LoVo (cell line): ENCODE measurements around the gene CHP2.
"Not testable (repeated sequence)": the region's sequence is repeated elsewhere in the genome, so short reads cannot be mapped to it uniquely, and the experiment has no call there.

Source experiments
- DNase-seq: peaks from one replicate; pipeline ENCODE4 v3.0.0-alpha.2; 2016; ENCODE audit warnings: low spot score

CHP2 gene

DNA sequence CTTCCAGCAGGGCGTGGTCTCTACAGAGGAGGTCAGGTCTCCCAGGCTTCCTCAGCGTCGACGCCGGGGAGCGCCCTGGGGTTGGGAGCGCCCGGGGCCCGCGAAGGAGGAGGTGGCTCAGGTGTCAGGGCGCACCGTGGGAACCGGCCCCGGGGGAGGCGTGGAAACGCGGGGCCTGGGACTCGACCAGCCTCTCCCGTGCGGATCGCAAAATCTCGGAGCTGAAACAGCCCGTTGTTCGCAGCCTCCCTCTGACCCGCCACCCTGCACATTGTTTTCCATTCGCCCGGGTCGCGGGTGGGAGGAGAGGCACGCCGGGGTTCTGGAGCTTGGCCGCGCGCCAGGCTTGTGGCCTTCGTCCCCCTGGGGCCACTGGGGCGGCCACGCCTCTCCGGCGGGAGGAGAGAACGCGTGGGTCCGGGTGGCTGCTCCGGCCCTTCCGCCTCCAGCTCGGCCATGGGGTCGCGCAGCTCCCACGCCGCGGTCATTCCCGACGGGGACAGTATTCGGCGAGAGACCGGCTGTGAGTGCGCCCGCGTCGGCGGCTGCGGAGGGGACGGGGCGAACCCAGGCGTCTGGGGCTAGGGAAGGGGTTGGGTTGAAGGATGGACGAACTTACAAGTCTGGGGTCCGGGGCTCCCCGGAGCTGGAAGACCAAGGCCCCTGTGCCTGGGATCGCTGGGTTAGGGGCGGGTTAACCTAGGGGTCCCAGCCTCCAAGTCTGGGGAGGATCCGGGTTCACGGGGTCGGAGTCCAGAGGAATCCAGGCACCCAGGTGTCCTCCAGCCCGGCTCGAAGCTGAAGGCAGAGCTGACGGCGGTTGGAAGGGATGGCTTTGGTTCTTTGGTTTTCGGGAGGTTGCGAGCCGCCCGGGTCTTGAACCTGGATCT lies at the start of gene CHP2:
CHP2 (plus strand) TSS at position 433 of the 890 bp plus-strand sequence; CDS start at position 457, 24 bp downstream.
- no peak for DNase-seq

GRCh38 chr16:23705517-23705902 lies 49.3 kb upstream of the CHP2 start:
- DNase-seq, result no peak

DNA sequence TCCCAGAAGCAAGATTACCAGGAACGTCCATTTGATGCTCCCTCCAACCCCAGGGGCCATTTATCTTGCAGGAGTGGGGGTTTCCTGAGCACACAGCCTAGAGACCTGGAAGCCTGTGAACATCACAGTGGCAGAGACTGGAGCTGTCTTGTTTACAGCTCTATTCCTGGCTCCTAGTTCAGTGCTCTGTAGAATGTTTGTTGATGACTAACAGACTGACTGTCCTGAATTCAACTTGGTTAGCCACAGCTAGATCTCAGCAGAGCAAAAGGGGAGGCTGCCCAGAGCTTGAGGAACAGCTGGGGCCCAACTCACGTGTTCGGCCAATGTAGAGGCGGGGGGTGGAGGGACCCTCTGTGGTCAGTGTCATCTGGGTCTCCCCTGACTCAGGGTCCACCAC lies 48.4 kb upstream of the CHP2 start:
- no peak for DNase-seq

DNA sequence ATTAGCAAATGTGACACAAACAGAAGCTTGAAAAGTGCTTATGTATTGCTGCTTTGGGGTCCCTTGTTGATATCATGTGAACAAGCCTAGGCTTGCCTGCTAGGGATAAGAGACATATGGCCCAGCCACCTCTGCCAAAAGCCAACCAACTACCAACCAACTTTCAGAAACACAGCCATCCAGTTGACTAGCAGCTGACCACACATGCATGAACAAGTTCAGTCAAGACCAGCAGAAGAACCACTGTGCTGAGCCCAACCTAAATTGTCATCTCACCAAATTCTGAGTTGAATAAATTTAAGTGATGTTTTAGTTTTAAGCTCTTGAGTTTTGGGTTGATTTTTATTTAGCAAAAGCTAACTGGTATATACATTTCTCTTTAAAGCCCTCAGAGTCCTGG lies 45.3 kb upstream of the CHP2 start:
- DNase-seq, result no peak

DNA sequence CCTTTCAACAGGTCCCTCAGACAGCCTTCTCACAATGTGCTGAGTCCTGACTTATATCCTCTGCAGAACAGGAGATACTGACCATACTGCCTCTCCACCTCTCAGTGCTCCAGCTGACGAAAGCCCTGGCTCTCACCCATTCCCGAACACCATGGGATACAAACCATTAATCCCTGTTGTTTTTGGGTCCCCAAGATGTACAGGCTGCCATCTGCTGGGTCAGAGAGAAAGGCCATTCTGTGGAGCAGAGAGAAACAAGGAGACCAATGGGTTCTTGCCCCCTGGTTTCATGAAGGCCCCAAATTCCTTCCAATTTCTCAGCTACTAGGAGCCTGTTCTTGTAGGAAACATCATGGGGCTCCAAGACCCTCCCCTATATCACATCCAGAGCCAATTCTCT lies 44.8 kb upstream of the CHP2 start:
- DNase-seq, result no peak

- DNase-seq, result no peak
Measured at GRCh38 chr16:23710504-23710903, 44.3 kb upstream of the CHP2 start.

GRCh38 chr16:23711785-23712184 lies 43.0 kb upstream of the CHP2 start:
- peak; percentile 50 for DNase-seq

DNA sequence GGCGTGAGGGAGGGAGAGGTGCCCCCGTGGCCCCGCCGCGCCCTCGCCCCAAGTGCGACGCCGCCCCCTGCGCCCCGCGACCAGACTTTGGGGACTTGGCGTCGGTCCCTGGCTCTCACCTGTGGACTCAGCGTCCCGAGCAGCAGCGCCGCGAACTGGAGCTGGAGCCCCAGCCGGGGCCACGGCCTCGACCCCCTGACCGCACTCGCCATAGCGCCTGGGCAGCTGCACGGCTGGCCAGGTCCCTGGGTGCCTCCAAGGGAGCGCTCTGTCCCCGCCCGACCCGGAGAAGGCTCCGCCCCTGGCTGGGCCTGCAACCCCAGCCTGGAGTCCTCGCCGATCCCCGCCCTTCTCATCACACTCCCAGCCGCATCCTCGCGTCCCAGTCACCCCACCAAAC lies 41.9 kb upstream of the CHP2 start, which contains the start of gene ERN2:
ERN2 (minus strand) TSS at position 247 of the 400 bp plus-strand sequence; CDS start at position 212, 35 bp downstream.
- DNase-seq, result no peak

DNA sequence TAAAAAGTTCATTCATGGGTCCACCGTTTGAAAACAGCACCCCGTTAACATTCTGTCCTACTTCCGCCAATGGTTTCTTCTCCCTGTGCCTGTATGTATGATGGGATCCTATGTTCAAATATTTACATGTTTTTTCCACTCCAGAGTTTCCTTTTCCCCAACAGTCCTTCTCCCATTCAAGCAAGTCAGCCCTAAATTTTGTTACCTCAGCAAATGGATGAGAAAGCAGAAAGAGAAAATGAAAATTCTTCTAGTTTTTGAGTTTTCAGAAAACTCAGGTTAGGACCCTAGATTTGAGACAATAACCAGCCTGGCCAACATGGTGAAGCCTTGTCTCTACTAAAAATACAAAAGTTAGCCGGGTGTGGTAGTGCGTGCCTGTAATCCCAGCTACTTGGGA lies 38.3 kb upstream of the CHP2 start:
- no peak for DNase-seq

DNA sequence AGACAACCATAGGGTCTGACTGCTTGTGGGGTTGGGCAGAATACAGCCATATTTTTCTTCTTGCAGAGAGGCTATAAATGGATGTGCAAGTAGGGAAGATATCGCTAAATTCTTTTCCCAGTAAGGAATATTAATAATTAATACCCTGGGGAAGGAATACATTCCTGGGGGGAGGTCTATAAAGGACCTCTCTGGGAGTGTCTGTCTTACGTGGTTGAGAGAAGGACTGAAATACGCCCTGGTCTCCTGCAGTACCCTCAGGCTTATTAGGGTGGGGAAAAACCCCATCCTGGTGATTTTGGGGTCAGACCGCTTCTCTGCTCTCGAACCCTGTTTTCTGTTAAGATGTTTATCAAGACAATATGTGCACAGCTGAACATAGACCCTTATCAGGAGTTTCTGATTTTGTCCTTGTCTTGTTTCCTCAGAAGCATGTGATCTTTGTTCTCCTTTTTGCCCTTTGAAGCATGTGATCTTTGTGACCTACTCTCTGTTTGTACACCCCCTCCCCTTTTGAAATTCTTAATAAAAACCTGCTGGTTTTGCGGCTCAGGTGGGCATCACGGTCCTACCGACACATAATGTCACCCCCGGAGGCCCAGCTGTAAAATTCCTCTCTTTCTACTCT lies 32.1 kb upstream of the CHP2 start:
- not testable (repeated sequence) for DNase-seq

DNA sequence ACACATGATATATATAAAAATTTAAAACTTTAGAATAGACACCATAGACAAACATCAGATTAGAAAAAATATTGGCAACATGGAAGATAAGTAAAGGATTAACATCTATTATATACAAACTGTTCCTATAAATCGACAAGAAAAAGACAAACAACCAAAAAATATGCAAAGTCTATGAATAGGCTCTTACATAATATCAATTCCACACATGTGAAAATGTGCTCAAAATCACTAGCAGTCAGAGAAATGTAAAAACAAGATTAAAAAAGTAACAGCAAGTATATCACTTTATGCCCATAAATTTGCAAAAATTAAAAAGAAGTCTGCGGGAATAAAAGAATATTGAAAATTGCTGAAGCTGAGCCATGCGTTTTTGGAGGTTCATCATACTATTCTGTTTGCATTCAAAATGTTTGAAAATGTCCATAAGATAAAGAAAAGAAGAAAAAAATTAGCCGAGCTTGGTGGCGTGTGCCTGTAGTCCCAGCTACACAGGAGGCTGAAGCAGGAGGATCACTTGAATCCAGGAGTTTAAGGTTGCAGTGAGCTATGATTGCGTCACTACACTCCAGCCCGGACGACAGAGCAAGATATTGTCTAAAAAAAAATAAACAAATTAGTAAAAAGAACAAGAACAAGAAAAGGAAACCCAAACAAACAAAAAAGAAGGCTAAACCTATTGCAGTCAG lies 30.6 kb upstream of the CHP2 start:
- DNase-seq, result no peak

GRCh38 chr16:23724785-23725131 lies 30.1 kb upstream of the CHP2 start:
- DNase-seq, result no peak

DNA sequence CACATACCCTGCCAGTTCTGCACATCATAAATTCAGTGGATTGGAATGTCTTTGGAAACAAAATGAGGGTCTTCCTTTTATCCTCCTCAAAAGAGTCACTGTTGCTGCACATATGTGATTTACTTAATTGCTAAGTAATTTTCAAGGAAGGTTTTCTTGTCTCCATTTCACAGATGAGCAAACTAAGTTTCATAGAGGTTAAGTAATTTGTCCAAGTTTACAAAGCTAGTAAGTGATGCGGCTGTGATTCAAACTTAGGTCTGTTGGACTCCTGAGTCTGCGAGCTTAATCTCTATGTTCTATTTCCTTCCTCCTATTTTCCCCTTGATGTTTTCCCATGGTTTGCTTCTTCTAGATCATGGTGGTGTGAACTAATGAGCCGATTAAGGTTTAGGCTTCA lies 28.1 kb upstream of the CHP2 start:
- no peak for DNase-seq

DNA sequence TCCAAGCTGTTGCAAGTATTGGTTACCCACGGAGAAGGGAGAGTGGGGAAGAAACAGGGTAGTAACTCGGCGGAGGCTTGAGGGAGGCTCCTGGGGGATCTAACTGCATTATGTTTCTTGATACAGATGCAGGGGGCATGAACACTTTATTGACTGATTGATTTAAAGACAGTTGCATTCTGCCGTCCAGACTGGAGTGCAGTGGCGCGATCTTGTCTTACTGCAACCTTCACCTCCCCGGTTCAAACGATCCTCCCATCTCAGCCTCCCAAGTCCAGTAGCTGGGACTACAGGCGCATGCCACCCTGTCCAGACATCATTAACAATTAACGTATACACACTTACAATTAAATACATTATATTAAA lies 26.7 kb upstream of the CHP2 start:
- DNase-seq, result no peak

- peak; percentile 74 for DNase-seq
Measured at GRCh38 chr16:23729503-23730424, 25.1 kb upstream of the CHP2 start.

DNA sequence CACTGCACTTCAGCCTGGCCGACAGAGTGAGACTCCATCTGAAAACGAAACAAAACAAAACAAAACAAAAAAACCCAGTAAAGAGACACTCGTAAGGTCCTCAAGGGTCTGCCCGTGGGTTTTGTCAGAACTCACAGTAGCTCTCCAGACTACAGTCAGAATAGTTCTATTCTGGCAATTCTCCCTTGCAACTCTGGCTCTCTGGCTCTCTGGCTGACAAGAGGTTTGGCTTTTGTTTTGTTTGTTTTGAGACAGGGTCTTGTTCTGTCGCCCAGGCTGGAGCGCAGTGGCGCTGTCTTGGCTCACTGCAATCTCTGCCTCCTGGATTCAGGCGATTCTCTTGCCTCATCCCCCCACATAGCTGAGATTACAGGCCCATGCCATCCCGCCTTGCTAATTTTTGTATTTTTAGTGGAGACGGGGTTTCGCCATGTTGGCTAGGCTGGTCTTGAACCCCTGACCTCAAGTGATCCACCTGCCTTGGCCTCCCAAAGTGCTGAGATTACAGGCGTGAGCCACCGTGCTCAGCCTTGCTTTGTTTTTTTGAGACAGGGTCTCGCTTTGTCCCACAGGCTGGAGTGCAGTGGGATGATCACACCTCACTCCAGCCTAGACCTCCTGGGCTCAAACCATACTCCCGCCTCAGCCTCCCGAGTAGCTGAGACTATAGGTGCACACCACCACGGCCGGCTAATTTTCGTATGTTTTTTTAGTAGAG lies 20.5 kb upstream of the CHP2 start:
- DNase-seq, result no peak

GRCh38 chr16:23737423-23738028 lies 17.3 kb upstream of the CHP2 start:
- not testable (repeated sequence) for DNase-seq

DNA sequence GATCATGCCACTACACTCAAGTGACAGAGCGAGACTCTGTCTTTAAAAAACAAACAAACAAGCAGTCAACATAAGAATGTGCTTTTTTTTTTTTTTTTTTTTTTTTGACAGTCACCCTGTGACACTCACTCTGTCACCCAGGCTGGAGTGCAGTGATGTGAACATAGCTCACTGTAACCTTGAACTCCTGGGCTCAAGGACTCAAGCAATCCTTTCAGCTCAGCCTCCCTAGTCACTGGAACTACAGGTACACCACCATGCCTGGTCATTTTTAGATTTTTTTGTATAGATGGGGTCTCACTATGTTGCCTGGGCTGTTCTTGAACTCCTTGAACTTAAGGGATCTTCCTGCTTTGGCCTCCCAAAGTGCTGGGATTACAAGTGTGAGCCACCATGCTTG lies 15.3 kb upstream of the CHP2 start:
- DNase-seq, result no peak

DNA sequence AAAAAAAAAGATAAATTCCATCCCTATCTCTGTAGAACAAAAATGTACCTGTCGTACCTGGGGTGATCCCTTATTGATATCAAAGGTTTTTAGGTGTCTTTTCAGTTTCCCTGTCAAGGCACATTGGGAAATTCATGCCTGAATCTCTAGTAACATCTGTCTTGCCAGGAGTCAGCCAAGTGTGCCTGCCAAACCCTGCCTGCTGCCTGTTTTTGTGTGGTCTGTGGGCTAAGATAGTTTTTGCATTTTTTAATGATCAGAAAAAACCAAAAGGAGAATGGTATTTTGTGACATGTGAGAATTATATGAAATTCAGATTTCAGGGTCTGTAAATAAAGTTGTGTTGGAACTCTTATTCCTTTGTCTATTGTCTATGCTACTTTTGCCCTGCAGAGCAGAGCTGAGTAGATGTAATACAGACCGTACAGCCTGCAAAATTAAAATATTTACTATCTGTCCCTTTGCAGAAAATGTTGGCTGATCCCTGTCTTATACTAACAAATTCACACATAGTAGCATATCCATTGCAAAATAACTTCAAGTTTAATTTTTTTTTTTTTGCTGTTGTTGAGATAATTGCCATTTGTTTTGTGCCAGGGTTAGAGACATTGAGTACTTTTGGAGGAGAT lies 13.0 kb upstream of the CHP2 start:
- DNase-seq, result no peak

- DNase-seq, result no peak
Measured at GRCh38 chr16:23742766-23743165, 12.1 kb upstream of the CHP2 start.
